ENCODE measurements around the gene ZFP57. TPM values are rescaled to one million over a fixed set of nuclear protein-coding genes. Genes with fewer than 3 reads are reported as not detected.
A peak's percentile ranks its signal among the peaks of the same experiment; 100 is the strongest.

The ZFP57 gene
- total RNA-seq, 4 donors from 2014 or later: not detected

GRCh38 chr6:29631860-29632731 lies 48.9 kb downstream of the ZFP57 start:
- DNase-seq: peak; percentile 33 to 50
- peaks cover 13 to 30% of the 10 kb centered on the region in 2 donors for H3K4me1 ChIP-seq
- WGBS, 2 donors: 5 to 7% methylated on average over 26 to 39 of the region's 53 CpGs

GRCh38 chr6:29631209-29631810 lies 49.6 kb downstream of the ZFP57 start:
- no peaks in the 10 kb centered on the region for H3K36me3 ChIP-seq
- WGBS, 2 donors: 77 to 87% methylated on average over 10 to 14 of the region's 14 CpGs
- H3K4me3 ChIP-seq (replicated peaks in 1 of 3): peak overlapping the region in 1 of 3 donors; percentile 68
- no peaks in the 10 kb centered on the region for H3K27me3 ChIP-seq
- no peak overlapping the region for H3K27ac ChIP-seq
- H3K4me1 ChIP-seq: peaks cover 13 to 30% of the 10 kb centered on the region in 2 donors
- DNase-seq: no peak
- H3K9me3 ChIP-seq: no peaks in the 10 kb centered on the region
- TF ChIP-seq CTCF (IDR thresholded peaks at IDR 0.05): no peak
- TF ChIP-seq POLR2A (IDR thresholded peaks at IDR 0.05): no peak
- intact Hi-C loops (cut with DNase I): no loop called here

More at GRCh38 chr6:29631860-29632731, 48.9 kb downstream of the ZFP57 start:
- no peaks in the 10 kb centered on the region for H3K9me3 ChIP-seq
- no peaks in the 10 kb centered on the region for H3K36me3 ChIP-seq
- no peaks in the 10 kb centered on the region for H3K27me3 ChIP-seq
- peak overlapping the region in 2 of 3 donors; percentile 57 to 68 for H3K27ac ChIP-seq
- intact Hi-C loops (cut with DNase I): no loop called here
- peak overlapping the region; percentile 35 to 96 (median 68) for H3K4me3 ChIP-seq (replicated peaks in 1 of 3)
- TF ChIP-seq CTCF (IDR thresholded peaks at IDR 0.05) (no peak), POLR2A (IDR thresholded peaks at IDR 0.05) (no peak)

GRCh38 chr6:29630315-29630714 lies 50.6 kb downstream of the ZFP57 start:
- Histone ChIP-seq H3K27me3 (no peaks in the 10 kb centered on the region), H3K4me3 (replicated peaks in 1 of 3) (no peak overlapping the region), H3K9me3 (no peaks in the 10 kb centered on the region), H3K27ac (no peak overlapping the region), H3K4me1 (peaks cover 13 to 30% of the 10 kb centered on the region in 2 donors), H3K36me3 (no peaks in the 10 kb centered on the region)
- intact Hi-C loops (cut with DNase I): no loop called here
- TF ChIP-seq CTCF (IDR thresholded peaks at IDR 0.05): no peak
- DNase-seq: no peak
- WGBS, 2 donors: 80 to 89% methylated on average over 9 of the region's 9 CpGs

GRCh38 chr6:29629571-29629970 lies 51.4 kb downstream of the ZFP57 start:
- WGBS, 2 donors: 89 to 96% methylated on average over 2 of the region's 2 CpGs
- TF ChIP-seq CTCF (IDR thresholded peaks at IDR 0.05): no peak
- no peak for TF ChIP-seq POLR2A (IDR thresholded peaks at IDR 0.05)
- no peaks in the 10 kb centered on the region for H3K36me3 ChIP-seq
- no peaks in the 10 kb centered on the region for H3K9me3 ChIP-seq
- H3K4me3 ChIP-seq (replicated peaks in 1 of 3): no peak overlapping the region
- H3K4me1 ChIP-seq: peaks cover 13 to 30% of the 10 kb centered on the region in 2 donors
- H3K27me3 ChIP-seq: no peaks in the 10 kb centered on the region
- H3K27ac ChIP-seq: no peak overlapping the region
- intact Hi-C loops (cut with DNase I): no loop called here
- DNase-seq: no peak
